ENCODE measurements around the gene ATP9B.

The ATP9B gene

GRCh38 chr18:79361766-79362522 is 292.8 kb downstream of the ATP9B start:
- no peak overlapping the region for H3K27ac ChIP-seq
- TF ChIP-seq ZFX (IDR thresholded peaks at IDR 0.05): no peak
- TF ChIP-seq CTCF (conservative IDR thresholded peaks at IDR 0.05): no peak

GRCh38 chr18:79365701-79366100 is 296.5 kb downstream of the ATP9B start:
- TF ChIP-seq CTCF (conservative IDR thresholded peaks at IDR 0.05) (no peak), ZFX (IDR thresholded peaks at IDR 0.05) (no peak)
- H3K27ac ChIP-seq: no peak overlapping the region

GRCh38 chr18:79366177-79367094 is 297.2 kb downstream of the ATP9B start:
- no peak overlapping the region for H3K27ac ChIP-seq

GRCh38 chr18:79367480-79367879 is 298.3 kb downstream of the ATP9B start:
- TF ChIP-seq ZFX (IDR thresholded peaks at IDR 0.05) (no peak), CTCF (conservative IDR thresholded peaks at IDR 0.05) (no peak)

More at GRCh38 chr18:79366177-79367094, 297.2 kb downstream of the ATP9B start:
- TF ChIP-seq CTCF (conservative IDR thresholded peaks at IDR 0.05): no peak
- TF ChIP-seq ZFX (IDR thresholded peaks at IDR 0.05): no peak

GRCh38 chr18:79367989-79368388 is 298.8 kb downstream of the ATP9B start:
- TF ChIP-seq CTCF (conservative IDR thresholded peaks at IDR 0.05) (no peak), ZFX (IDR thresholded peaks at IDR 0.05) (no peak)
- H3K27ac ChIP-seq: no peak overlapping the region

More at GRCh38 chr18:79367480-79367879, 298.3 kb downstream of the ATP9B start:
- H3K27ac ChIP-seq: no peak overlapping the region

GRCh38 chr18:79368681-79369080 is 299.5 kb downstream of the ATP9B start:
- no peak overlapping the region for H3K27ac ChIP-seq
- TF ChIP-seq ZFX (IDR thresholded peaks at IDR 0.05) (no peak), CTCF (conservative IDR thresholded peaks at IDR 0.05) (no peak)
